ENCODE results near the gene PCDHA2. TPM values are rescaled to one million over a fixed set of nuclear protein-coding genes. Genes with fewer than 3 reads are reported as not detected.

Gene PCDHA2
- total RNA-seq (2012; rRNA removed): not detected in 2 replicates
- polyA plus RNA-seq (2012; rRNA removed): not detected in 2 replicates
- not detected in 2 replicates for polyA plus RNA-seq (2012; cell fraction: cytosol; rRNA removed)
- polyA plus RNA-seq (2012; cell fraction: nucleus; rRNA removed; ENCODE audit: low replicate concordance): 0.02 and 0.03 TPM in 2 replicates
- percentile 16 among the genes with signal in this experiment for Bru-seq, nascent RNA
- BruChase-seq, experiment 1, labeled RNA remaining after a 6-hour chase: percentile 5 among the genes with signal in this experiment
- percentile 27 among the genes with signal in this experiment for BruChase-seq, experiment 2, labeled RNA remaining after a 2-hour chase
- long read RNA-seq: 0 reads

- Histone ChIP-seq H3K36me3 (ENCODE audit: control insufficient read depth, insufficient read depth, low read length) (no peaks in the 10 kb centered on the region), H3K79me1 (ENCODE audit: low read depth in 1 of 2, low read length in 2 of 2) (no peaks in the 10 kb centered on the region), H3K4me3 (ENCODE audit: insufficient read depth, low read depth, low read length) (no peak within 1 kb of the TSS), H3K27me3 (ENCODE audit: control insufficient read depth, insufficient read depth, low read length) (no peaks in the 10 kb centered on the region), H3K18ac (ENCODE audit: low read depth, low read length) (no peak within 1 kb of the TSS), H3K4ac (ENCODE audit: low read depth, low read length) (no peak within 1 kb of the TSS), H2BK120ac (ENCODE audit: low read depth, low read length) (no peak within 1 kb of the TSS), H4K20me1 (ENCODE audit: insufficient read depth, low read length) (no peaks in the 10 kb centered on the region), H4K8ac (ENCODE audit: low read depth in 2 of 2, low read length in 2 of 2) (no peak within 1 kb of the TSS), H2AK5ac (ENCODE audit: low read depth, low read length) (no peak within 1 kb of the TSS), H3K23ac (ENCODE audit: low read depth, low read length) (no peak within 1 kb of the TSS), H3K9me3 (ENCODE audit: control insufficient read depth, insufficient read depth, low read length) (peaks cover 14% of the 10 kb centered on the region), H3K14ac (replicated peaks; ENCODE audit: low read depth, low read length) (no peak within 1 kb of the TSS), H2AFZ (replicated peaks; ENCODE audit: low read length, poor library complexity) (no peak within 1 kb of the TSS), H3K9ac (ENCODE audit: low read depth, low read length) (no peak within 1 kb of the TSS), H4K5ac (ENCODE audit: low read depth, low read length) (no peak within 1 kb of the TSS), H3K4me1 (ENCODE audit: control insufficient read depth, insufficient read depth, low read length) (no peaks in the 10 kb centered on the region), H2BK20ac (ENCODE audit: low read depth, low read length) (no peak within 1 kb of the TSS), H3K4me2 (ENCODE audit: low read depth, low read length) (no peak within 1 kb of the TSS), H2BK5ac (ENCODE audit: low read depth, low read length, poor library complexity, severe bottlenecking) (no peak within 1 kb of the TSS), H2BK15ac (ENCODE audit: low read depth, low read length) (no peak within 1 kb of the TSS), H3K56ac (ENCODE audit: extremely low read depth, insufficient read depth, low read length) (no peak within 1 kb of the TSS), H3K27ac (ENCODE audit: insufficient read depth, low read length) (no peak within 1 kb of the TSS), H4K91ac (ENCODE audit: insufficient read depth, low read depth, low read length) (no peak within 1 kb of the TSS), H2AK9ac (replicated peaks; ENCODE audit: low read depth, low read length, poor library complexity) (no peak within 1 kb of the TSS), H3K9me1 (ENCODE audit: insufficient read depth, low read length) (no peaks in the 10 kb centered on the region)
- intact Hi-C loops (cut with micrococcal nuclease): no loop called here
- ATAC-seq (ENCODE audit: low read depth) (no peak), DNase-seq (no peak)
- in situ Hi-C loops (cut with MboI; ENCODE audit: low sequenced_read_pairs): no loop called here
- dilution Hi-C loops (cut with HindIII; ENCODE audit: low sequenced_read_pairs, unreplicated experiment): no loop called here
- WGBS, 2 experiments (ENCODE audit: extremely low coverage in 2 of 2, insufficient read length in 1 of 2): 21% methylated on average over 10 of the region's 27 CpGs; no CpG with 5 or more reads in 1 of the 2 experiments
- no TSS peak for BruUV-seq (replicated peaks)
- POLR2A ChIA-PET (ENCODE audit: unreplicated experiment): no interaction called here
- TF ChIP-seq RCOR1 (IDR thresholded peaks at IDR 0.05; ENCODE audit: insufficient replicate concordance, low read length) (no peak), ELK1 (IDR thresholded peaks at IDR 0.05; ENCODE audit: borderline replicate concordance, low read depth, low read length) (no peak), NFE2L2 (IDR thresholded peaks at IDR 0.05; ENCODE audit: low read depth, low read length) (no peak), USF2 (IDR thresholded peaks at IDR 0.05; ENCODE audit: low read depth, low read length) (no peak)
- CTCF ChIA-PET: interaction anchor here (0.6 kb wide), 1 partner anchor 57 kb away, joined by 3 read pairs; no protein-coding TSS in a partner anchor
Measured at GRCh38 chr5:140794595-140795258, at the start of gene PCDHA2. Gene PCDHA2 (plus strand): TSS chr5:140794852.

Measured in IMR-90 (cell line).